GM06990 (cell line): Measurements from ENCODE around the gene SLIT1.

Source experiments
- DNase-seq: peaks from one replicate; pipeline ENCODE4 v3.0.0-alpha.2; 2011; ENCODE audit not compliant: insufficient read length; ENCODE audit errors: extremely low read depth
- H3K27me3 ChIP-seq: replicated peaks from 2 replicates; pipeline ENCODE4 v1.6.0; 2011; ENCODE audit warnings: low read length; ENCODE audit not compliant: control insufficient read depth, insufficient read depth
- H3K36me3 ChIP-seq: 2 replicates; pipeline ENCODE4 v1.5.1; 2011; ENCODE audit warnings: low read length; ENCODE audit not compliant: control insufficient read depth, insufficient read depth
- H3K4me3 ChIP-seq: replicated peaks from 2 replicates; pipeline ENCODE4 v1.5.1; 2011; ENCODE audit warnings: low read depth, mild to moderate bottlenecking, control low read depth, low read length
- TF ChIP-seq, protein P1 (sequence below): IDR thresholded peaks from 2 replicates; pipeline ENCODE4 v1.5.1; 2011; ENCODE audit warnings: low read length, control low read depth, mild to moderate bottlenecking, inconsistent platforms; ENCODE audit not compliant: insufficient read depth, poor library complexity, severe bottlenecking

SLIT1 gene

DNA sequence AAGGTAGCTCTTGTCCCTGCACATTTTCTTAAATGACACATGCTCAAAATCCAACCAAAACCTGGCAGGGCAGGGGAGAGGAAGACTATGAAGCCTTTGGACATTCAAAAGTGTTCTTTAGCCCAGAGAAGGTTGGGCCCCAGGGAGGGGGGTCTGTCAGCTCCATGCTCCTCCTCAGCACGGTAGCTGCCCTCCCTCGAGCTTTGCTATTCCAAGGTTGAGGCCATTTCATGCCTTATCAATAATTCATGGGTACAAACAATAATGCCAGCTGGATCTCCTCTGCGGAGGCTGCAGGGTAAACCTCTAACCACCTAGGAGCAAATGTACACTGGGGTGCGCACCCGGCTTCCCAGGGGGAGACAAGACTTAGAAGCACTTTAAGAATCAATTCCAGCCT is 61.5 kb downstream of the SLIT1 start:
- no peak for DNase-seq
- TF ChIP-seq, protein P1, sequence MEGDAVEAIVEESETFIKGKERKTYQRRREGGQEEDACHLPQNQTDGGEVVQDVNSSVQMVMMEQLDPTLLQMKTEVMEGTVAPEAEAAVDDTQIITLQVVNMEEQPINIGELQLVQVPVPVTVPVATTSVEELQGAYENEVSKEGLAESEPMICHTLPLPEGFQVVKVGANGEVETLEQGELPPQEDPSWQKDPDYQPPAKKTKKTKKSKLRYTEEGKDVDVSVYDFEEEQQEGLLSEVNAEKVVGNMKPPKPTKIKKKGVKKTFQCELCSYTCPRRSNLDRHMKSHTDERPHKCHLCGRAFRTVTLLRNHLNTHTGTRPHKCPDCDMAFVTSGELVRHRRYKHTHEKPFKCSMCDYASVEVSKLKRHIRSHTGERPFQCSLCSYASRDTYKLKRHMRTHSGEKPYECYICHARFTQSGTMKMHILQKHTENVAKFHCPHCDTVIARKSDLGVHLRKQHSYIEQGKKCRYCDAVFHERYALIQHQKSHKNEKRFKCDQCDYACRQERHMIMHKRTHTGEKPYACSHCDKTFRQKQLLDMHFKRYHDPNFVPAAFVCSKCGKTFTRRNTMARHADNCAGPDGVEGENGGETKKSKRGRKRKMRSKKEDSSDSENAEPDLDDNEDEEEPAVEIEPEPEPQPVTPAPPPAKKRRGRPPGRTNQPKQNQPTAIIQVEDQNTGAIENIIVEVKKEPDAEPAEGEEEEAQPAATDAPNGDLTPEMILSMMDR: no peak
- H3K27me3 ChIP-seq: no peaks in the 10 kb centered on the region
- H3K36me3 ChIP-seq: no peaks in the 10 kb centered on the region
- no peak overlapping the region for H3K4me3 ChIP-seq

DNA sequence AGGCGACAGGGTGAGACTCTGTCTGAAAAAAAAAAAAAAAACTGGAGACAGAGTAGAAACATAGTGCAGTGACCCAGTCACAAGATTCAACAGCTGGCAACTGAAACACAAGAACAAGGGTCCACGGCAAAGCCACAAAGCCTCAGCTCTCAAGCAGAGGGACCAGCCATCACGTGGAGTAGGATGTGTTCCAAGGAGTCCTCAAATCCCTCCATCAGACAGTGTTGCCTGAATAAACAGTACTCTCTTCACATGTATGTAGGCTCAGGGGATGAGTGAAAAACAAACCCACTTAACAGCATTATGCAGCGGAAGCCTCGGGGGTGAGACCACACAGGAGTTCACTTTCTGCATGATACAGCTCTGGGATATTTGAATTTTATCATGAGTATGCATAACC is 62.0 kb downstream of the SLIT1 start:
- Histone ChIP-seq H3K4me3 (no peak overlapping the region), H3K36me3 (no peaks in the 10 kb centered on the region), H3K27me3 (no peaks in the 10 kb centered on the region)
- TF ChIP-seq, protein P1: no peak
- DNase-seq: no peak

DNA sequence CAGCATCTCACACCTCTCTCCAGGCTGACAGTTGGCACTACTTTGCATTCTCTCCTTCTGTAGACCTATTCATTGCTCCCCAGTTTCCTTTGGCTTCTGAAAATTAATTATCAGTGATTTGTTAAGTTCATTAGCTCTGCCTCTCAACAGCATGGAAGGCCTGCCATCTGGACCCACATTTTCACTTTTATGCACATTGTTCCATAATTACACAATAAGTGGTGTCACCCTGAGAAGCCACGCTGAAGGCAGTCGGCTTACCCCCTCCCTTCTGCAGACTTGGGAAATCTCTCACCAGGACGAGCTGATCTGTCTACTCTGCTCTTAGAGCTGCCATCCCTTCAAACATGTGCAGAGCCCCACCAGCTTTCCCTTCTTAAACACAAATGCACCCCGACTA is 64.7 kb downstream of the SLIT1 start:
- DNase-seq: no peak
- TF ChIP-seq, protein P1: no peak
- no peaks in the 10 kb centered on the region for H3K27me3 ChIP-seq
- no peaks in the 10 kb centered on the region for H3K36me3 ChIP-seq
- no peak overlapping the region for H3K4me3 ChIP-seq

DNA sequence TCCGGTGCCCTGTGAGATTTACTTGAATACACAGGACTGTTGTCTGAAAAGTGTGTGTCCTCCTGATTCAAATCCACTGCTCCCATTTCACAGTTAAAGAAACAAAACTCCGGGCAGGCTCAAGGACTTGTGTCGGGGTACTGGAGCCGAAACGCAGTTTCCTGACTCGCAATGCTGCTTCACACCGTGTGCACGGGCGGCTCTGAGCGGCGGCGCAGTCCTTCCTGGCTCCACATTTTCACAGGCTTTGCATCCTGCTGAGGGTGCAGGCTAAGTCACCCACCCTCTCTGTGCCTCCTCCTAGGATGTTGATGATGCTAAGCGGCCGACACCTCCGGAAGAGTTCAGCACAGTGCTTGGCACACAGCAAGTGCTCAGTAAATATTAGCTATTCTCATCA is 65.4 kb downstream of the SLIT1 start:
- H3K4me3 ChIP-seq: no peak overlapping the region
- no peak for DNase-seq
- H3K36me3 ChIP-seq: no peaks in the 10 kb centered on the region
- TF ChIP-seq, protein P1: no peak
- H3K27me3 ChIP-seq: no peaks in the 10 kb centered on the region

DNA sequence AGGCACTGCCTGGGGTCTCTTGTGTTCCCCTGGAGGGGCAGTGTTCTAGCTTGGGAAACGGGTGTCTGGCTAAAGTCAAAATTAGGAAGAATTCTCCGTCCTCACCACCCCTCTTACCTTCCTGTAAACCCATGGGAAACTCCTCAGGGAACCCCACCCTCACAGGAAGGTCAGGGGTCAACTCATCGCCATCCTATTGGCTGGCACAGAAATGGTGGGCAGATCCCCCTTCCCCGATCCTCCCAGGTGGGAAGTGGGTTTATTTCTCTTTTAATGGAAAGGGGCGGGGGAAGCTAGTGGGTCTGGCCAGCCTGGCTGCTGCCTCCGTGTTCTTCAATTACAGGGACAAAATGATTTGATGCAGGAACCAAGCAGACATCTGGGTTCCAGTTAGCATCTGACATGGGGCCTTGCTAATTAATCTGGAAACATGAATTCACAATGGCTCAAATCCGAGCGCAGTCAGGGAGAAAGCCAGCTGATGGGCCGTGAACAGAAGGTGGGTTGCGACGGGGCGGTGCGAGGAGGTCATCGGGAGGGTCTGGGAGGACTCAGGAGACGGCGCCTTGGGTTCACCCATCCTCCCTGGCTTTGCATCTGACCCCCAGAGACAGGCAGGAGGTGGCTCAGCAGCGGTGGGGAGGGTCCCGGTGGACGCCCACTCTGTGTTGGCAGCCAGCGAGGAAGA is 66.6 kb downstream of the SLIT1 start:
- no peaks in the 10 kb centered on the region for H3K27me3 ChIP-seq
- H3K4me3 ChIP-seq: no peak overlapping the region
- H3K36me3 ChIP-seq: no peaks in the 10 kb centered on the region
- TF ChIP-seq, protein P1: no peak
- DNase-seq: no peak

DNA sequence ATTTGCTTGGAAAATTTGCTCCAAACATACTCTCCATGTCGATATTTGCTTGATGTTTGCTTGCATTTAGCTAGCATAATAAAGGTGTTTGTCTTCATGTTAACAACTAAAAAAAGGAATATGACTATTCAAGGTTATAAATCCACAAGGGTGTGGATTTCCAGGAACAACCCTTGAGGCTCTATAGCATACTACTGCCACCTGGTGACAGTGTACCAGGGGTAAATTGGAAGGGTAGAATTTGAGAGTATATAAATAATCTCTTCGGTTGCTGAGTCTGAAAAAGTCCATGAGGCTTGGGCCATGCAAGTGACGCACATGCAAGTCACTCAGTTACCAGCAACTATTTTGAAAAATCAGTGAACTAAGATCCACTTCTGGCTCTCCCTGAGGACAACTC is 68.4 kb downstream of the SLIT1 start:
- no peak for DNase-seq
- TF ChIP-seq, protein P1: peak; percentile 50
- H3K4me3 ChIP-seq: no peak overlapping the region
- no peaks in the 10 kb centered on the region for H3K27me3 ChIP-seq
- no peaks in the 10 kb centered on the region for H3K36me3 ChIP-seq
